HL-60 (cell line): Measurements from ENCODE around the gene ADARB1.

ENCODE experiments used
- POLR2AphosphoS5 ChIP-seq: IDR thresholded peaks from 2 replicates; pipeline ENCODE4 v1.6.1; 2012; ENCODE audit warnings: low read depth
- TF ChIP-seq, protein P1 (sequence below): IDR thresholded peaks from one replicate; pipeline ENCODE4 v1.5.1; 2011; ENCODE audit warnings: low read length, control low read depth, inconsistent platforms; ENCODE audit not compliant: insufficient read depth

DNA sequence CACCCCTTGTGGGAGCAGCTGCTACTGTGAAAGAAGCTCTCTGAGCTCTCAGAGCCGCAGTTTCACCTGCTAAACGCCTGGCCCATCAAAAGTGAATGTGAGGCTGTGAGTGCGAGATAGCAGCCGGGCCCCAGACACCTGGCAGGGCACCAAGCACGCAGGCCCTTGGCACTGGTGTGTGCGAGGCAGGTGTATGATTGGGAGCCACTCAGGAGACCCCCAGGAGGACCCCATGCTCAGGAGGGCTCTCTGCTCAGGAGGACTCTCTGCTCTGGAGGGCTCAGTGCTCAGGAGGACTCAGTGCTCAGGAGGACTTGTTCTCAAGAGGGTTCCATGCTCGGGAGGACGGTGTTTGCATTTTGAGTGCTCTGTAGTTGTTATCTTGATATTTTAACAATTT lies 14.3 kb upstream of the ADARB1 start:
- TF ChIP-seq, protein P1, sequence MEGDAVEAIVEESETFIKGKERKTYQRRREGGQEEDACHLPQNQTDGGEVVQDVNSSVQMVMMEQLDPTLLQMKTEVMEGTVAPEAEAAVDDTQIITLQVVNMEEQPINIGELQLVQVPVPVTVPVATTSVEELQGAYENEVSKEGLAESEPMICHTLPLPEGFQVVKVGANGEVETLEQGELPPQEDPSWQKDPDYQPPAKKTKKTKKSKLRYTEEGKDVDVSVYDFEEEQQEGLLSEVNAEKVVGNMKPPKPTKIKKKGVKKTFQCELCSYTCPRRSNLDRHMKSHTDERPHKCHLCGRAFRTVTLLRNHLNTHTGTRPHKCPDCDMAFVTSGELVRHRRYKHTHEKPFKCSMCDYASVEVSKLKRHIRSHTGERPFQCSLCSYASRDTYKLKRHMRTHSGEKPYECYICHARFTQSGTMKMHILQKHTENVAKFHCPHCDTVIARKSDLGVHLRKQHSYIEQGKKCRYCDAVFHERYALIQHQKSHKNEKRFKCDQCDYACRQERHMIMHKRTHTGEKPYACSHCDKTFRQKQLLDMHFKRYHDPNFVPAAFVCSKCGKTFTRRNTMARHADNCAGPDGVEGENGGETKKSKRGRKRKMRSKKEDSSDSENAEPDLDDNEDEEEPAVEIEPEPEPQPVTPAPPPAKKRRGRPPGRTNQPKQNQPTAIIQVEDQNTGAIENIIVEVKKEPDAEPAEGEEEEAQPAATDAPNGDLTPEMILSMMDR = no peak
- no peak for TF ChIP-seq POLR2AphosphoS5
